Measurements from ENCODE around the gene SPOP.

SPOP gene

GRCh38 chr17:49596613-49597244 lies 81.2 kb downstream of the SPOP start:
- no peak overlapping the region for H3K4me3 ChIP-seq (ENCODE audit: low read depth, low read length)
- TF ChIP-seq, protein P1, sequence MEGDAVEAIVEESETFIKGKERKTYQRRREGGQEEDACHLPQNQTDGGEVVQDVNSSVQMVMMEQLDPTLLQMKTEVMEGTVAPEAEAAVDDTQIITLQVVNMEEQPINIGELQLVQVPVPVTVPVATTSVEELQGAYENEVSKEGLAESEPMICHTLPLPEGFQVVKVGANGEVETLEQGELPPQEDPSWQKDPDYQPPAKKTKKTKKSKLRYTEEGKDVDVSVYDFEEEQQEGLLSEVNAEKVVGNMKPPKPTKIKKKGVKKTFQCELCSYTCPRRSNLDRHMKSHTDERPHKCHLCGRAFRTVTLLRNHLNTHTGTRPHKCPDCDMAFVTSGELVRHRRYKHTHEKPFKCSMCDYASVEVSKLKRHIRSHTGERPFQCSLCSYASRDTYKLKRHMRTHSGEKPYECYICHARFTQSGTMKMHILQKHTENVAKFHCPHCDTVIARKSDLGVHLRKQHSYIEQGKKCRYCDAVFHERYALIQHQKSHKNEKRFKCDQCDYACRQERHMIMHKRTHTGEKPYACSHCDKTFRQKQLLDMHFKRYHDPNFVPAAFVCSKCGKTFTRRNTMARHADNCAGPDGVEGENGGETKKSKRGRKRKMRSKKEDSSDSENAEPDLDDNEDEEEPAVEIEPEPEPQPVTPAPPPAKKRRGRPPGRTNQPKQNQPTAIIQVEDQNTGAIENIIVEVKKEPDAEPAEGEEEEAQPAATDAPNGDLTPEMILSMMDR (IDR thresholded peaks at IDR 0.05; ENCODE audit: borderline replicate concordance, insufficient read depth, low read depth, low read length): no peak

- TF ChIP-seq, protein P1 (IDR thresholded peaks at IDR 0.05; ENCODE audit: borderline replicate concordance, insufficient read depth, low read depth, low read length): no peak
These were observed 81.9 kb downstream of the SPOP start for GRCh38 chr17:49595980-49596379.

GRCh38 chr17:49595328-49595727 lies 82.6 kb downstream of the SPOP start:
- H3K4me3 ChIP-seq (ENCODE audit: low read depth, low read length): no peak overlapping the region
- TF ChIP-seq, protein P1 (IDR thresholded peaks at IDR 0.05; ENCODE audit: borderline replicate concordance, insufficient read depth, low read depth, low read length): no peak

More at GRCh38 chr17:49595980-49596379, 81.9 kb downstream of the SPOP start:
- H3K4me3 ChIP-seq (ENCODE audit: low read depth, low read length): no peak overlapping the region

DNA sequence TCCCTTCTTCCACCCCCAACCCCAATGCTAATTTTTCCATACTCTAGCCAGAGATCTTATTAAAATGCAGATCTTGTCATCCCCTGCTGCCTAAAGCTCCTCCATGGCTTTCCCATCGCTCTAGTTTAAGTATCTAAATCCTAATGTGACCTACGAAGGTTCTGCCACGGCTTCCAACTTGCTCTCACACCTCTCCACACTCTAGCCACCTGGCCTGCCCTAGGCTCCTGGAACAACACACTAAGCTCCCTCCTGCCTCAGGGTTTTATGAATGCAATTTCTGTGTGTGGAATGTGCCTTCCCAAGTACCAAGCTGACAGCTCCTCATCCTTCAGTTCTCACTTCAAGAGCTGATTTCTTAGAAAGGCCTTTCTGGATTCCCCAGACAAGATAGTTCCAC lies 85.6 kb downstream of the SPOP start:
- H3K4me3 ChIP-seq (ENCODE audit: low read depth, low read length): no peak overlapping the region
- TF ChIP-seq, protein P1 (IDR thresholded peaks at IDR 0.05; ENCODE audit: borderline replicate concordance, insufficient read depth, low read depth, low read length): no peak

- TF ChIP-seq, protein P1 (IDR thresholded peaks at IDR 0.05; ENCODE audit: borderline replicate concordance, insufficient read depth, low read depth, low read length): no peak
- H3K4me3 ChIP-seq (ENCODE audit: low read depth, low read length): no peak overlapping the region
These were observed 87.0 kb downstream of the SPOP start for GRCh38 chr17:49590874-49591273.

- H3K4me3 ChIP-seq (ENCODE audit: low read depth, low read length): no peak overlapping the region
- TF ChIP-seq, protein P1 (IDR thresholded peaks at IDR 0.05; ENCODE audit: borderline replicate concordance, insufficient read depth, low read depth, low read length): no peak
These were observed 88.3 kb downstream of the SPOP start for GRCh38 chr17:49589577-49589927.

DNA sequence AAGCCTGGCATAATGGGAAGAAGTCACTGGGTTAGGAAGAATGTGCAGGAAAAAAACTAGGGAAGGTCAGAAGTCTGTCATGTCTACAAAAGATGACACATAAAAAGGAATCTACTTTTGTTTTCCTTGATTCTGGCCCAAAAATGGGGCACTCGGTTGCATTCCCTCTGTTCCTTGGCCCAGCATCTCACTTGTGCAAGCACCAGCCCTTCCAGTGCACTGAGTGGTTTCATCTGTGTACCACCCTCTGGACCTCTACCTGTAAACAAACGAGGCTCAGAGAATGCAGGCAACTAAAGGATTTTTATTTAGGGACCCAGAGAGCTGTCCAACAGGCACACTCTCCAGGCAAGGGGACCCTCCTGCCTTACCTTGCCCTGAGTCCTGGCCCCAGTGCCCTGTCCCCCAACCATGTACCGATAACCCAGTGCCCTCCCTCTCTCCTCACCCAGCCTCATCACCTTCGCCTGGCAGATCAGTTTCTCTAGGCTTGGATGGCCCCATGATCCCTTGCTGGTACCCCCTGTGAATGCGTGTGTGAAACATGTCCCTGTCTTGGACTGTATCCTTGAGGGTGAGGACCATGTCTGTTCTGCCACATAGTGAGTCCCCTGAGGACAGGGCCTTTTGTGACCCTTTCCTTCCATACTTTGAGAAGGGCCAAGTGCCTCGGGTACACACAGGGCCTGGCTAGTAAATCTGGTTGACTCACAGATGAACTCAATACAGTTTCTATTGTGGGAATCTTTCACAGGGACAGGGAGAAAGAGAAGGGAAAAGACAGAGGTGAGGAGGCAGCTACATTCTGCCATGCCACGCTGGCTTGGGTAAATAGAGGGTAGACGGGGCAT lies 88.9 kb downstream of the SPOP start:
- TF ChIP-seq, protein P1 (IDR thresholded peaks at IDR 0.05; ENCODE audit: borderline replicate concordance, insufficient read depth, low read depth, low read length): no peak
- H3K4me3 ChIP-seq (ENCODE audit: low read depth, low read length): no peak overlapping the region

Data from GM12875 (cell line).